B cell (primary cell): ENCODE results near the gene FAM184B. TPM values are rescaled to one million over a fixed set of nuclear protein-coding genes. Genes with fewer than 3 reads are reported as not detected.
"Not testable (repeated sequence)": the region's sequence is repeated elsewhere in the genome, so short reads cannot be mapped to it uniquely, and the experiment has no call there.

ENCODE experiments used
- ATAC-seq: fragments of 200-7000 bp; cut with Tn5 transposase; one replicate; pipeline ENCODE4 v1.10.0; 2021; ENCODE audit warnings: low read depth, mild to moderate bottlenecking, moderate number of reproducible peaks, moderate library complexity
- CTCF ChIA-PET: fragments of 350-600 bp; sonication (Branson Sonifier 250); formaldehyde crosslinking; loops from one replicate; lab custom pipeline; 2021; ENCODE audit warnings: antibody characterized with exemption, inconsistent platforms; lab: Charles Lee
- POLR2A ChIA-PET: fragments of 350-600 bp; sonication (Branson Sonifier 250); formaldehyde crosslinking; loops from one replicate; lab custom pipeline; 2021; ENCODE audit warnings: antibody characterized with exemption; lab: Charles Lee
- DNase-seq: peaks from one replicate; pipeline ENCODE4 v3.0.0; 2013
- H2AFZ ChIP-seq: 2 replicates; pipeline ENCODE4 v1.6.1; 2012; ENCODE audit warnings: mild to moderate bottlenecking, low read depth, low read length; ENCODE audit not compliant: insufficient read depth, poor library complexity, severe bottlenecking
- H3K27ac ChIP-seq, 2 donors: 1 replicate in 1 of 2; 2 replicates in 1 of 2; pipeline ENCODE4 v1.5.1; 2012 to 2013; ENCODE audit warnings: low read length in 2 of 2, mild to moderate bottlenecking in 2 of 2, moderate library complexity in 1 of 2
- H3K27me3 ChIP-seq, 4 experiments: fragments of 200-600 bp in 1 of 4; sonication (generic) in 1 of 4; replicated peaks in 1 of 4; 1 replicate in 2 of 4; 2 replicates in 2 of 4; pipeline versions ENCODE4 v1.6.1 to v1.7.0; 2013 to 2016; ENCODE audit warnings: low read length in 3 of 4, mild to moderate bottlenecking in 2 of 4, mixed read lengths in 1 of 4, moderate library complexity in 1 of 4; ENCODE audit not compliant: insufficient read depth in 4 of 4, control insufficient read depth in 3 of 4; ENCODE audit errors: control extremely low read depth in 1 of 4
- H3K36me3 ChIP-seq, 2 experiments: replicated peaks in 1 of 2; 1 replicate in 1 of 2; 2 replicates in 1 of 2; pipeline versions ENCODE4 v1.6.1 to v1.7.1; 2013; ENCODE audit warnings: low read length in 1 of 2; ENCODE audit not compliant: insufficient read depth in 2 of 2, control insufficient read depth in 1 of 2; ENCODE audit errors: control extremely low read depth in 1 of 2, extremely low read depth in 1 of 2
- H3K4me1 ChIP-seq, 2 donors: fragments of 200-600 bp in 1 of 2; sonication (generic) in 1 of 2; 1 replicate in 1 of 2; 2 replicates in 1 of 2; pipeline versions ENCODE4 v1.5.1 to v1.6.1; 2013 to 2017; ENCODE audit warnings: low read length in 2 of 2; ENCODE audit not compliant: control insufficient read depth in 2 of 2, insufficient read depth in 2 of 2
- H3K4me2 ChIP-seq: replicated peaks from 2 replicates; pipeline ENCODE3; 2012; ENCODE audit warnings: mild to moderate bottlenecking, low read depth, low read length; ENCODE audit not compliant: poor library complexity, severe bottlenecking
- H3K4me3 ChIP-seq, 5 experiments: fragments of 200-600 bp in 1 of 5; sonication (generic) in 1 of 5; 1 replicate in 3 of 5; 2 replicates in 2 of 5; pipeline versions ENCODE4 v1.5.1 to v1.7.0; 2011 to 2016; ENCODE audit warnings: low read length in 4 of 5, mild to moderate bottlenecking in 4 of 5, low read depth in 2 of 5, control low read depth in 1 of 5, moderate library complexity in 1 of 5; ENCODE audit not compliant: insufficient read depth in 1 of 5; ENCODE audit errors: control extremely low read depth in 1 of 5, extremely low read depth in 1 of 5
- H3K79me2 ChIP-seq: fragments of 200-600 bp; sonication (generic); one replicate; pipeline ENCODE4 v1.6.0; 2016; ENCODE audit warnings: low read length; ENCODE audit not compliant: control insufficient read depth, insufficient read depth
- H3K9ac ChIP-seq: fragments of 200-600 bp; sonication (generic); 2 replicates; pipeline ENCODE4 v1.6.1; 2017; ENCODE audit warnings: mild to moderate bottlenecking, low read length, moderate library complexity
- H3K9me3 ChIP-seq, 3 donors: one replicate each; pipeline versions ENCODE4 v1.6.1 to v1.7.1; 2013; ENCODE audit warnings: low read length in 2 of 3; ENCODE audit not compliant: control insufficient read depth in 2 of 3, insufficient read depth in 1 of 3; ENCODE audit errors: control extremely low read depth in 1 of 3
- H4K20me1 ChIP-seq: 2 replicates; pipeline ENCODE4 v1.6.0; 2012; ENCODE audit warnings: mild to moderate bottlenecking, low read length; ENCODE audit not compliant: insufficient read depth, control insufficient read depth, poor library complexity, severe bottlenecking
- H3K27ac Mint-ChIP-seq: one replicate; pipeline ENCODE4 v1.8.0; 2021; ENCODE audit warnings: mixed read lengths
- H3K27me3 Mint-ChIP-seq: one replicate; pipeline ENCODE4 v1.8.0; 2021; ENCODE audit warnings: mixed read lengths
- H3K4me1 Mint-ChIP-seq: one replicate; pipeline ENCODE4 v1.8.0; 2021; ENCODE audit warnings: mixed read lengths
- H3K4me3 Mint-ChIP-seq: one replicate; pipeline ENCODE4 v1.8.0; 2021; ENCODE audit warnings: mixed read lengths
- H3K9me3 Mint-ChIP-seq: one replicate; pipeline ENCODE4 v1.8.0; 2022; ENCODE audit warnings: mixed read lengths; ENCODE audit not compliant: insufficient read depth
- CTCF ChIP-seq: fragments of 200-600 bp; IDR thresholded peaks from one replicate; pipeline ENCODE4 v1.8.0; 2022; ENCODE audit warnings: antibody characterized with exemption, mild to moderate bottlenecking
- EZH2 ChIP-seq: IDR thresholded peaks from 2 replicates; pipeline ENCODE4 v1.6.1; 2012; ENCODE audit warnings: borderline replicate concordance, low read depth, mild to moderate bottlenecking, moderate library complexity, low read length; ENCODE audit not compliant: insufficient read depth, poor library complexity, severe bottlenecking
- WGBS: methylation state at CpG from one replicate; pipeline ENCODE4 v1.1.5; 2013; ENCODE audit warnings: missing lambda C conversion rate; ENCODE audit not compliant: insufficient coverage; 5-methylcytosine and 5-hydroxymethylcytosine counted together
- intact Hi-C: fragments of 100-400 bp; cut with micrococcal nuclease; formaldehyde crosslinking; loops from one replicate; pipeline ENCODE4 v1.10.0; 2022
- polyA plus RNA-seq: library from polyadenylated mRNA; depleted of rRNA; stranded (reverse); fragments of >200 nt; gene quantifications from 2 replicates; pipeline ENCODE4 v1.2.3, GENCODE V29; 2012
- total RNA-seq, 2 donors: library from RNA; stranded (reverse); fragments of 120-200 nt in 1 of 2; gene quantifications; 1 replicate in 1 of 2; 2 replicates in 1 of 2; pipeline versions ENCODE4 v1.2.3 to v1.2.4, GENCODE V29; 2013 to 2022

FAM184B gene
- total and polyA plus RNA-seq, 2 donors (not counting 1 experiment from before 2014, with no cell fraction given) = not detected

- Histone ChIP-seq H4K20me1 (no peaks in the 10 kb centered on the region), H3K27me3 (no peaks in the 10 kb centered on the region), H3K4me2 (no peak overlapping the region), H3K79me2 (no peaks in the 10 kb centered on the region), H3K9ac (no peak overlapping the region), H3K36me3 (no peaks in the 10 kb centered on the region), H3K4me1 (no peaks in the 10 kb centered on the region), H3K4me3 (no peak overlapping the region), H3K27ac (no peak overlapping the region), H3K9me3 (no peaks in the 10 kb centered on the region), H2AFZ (no peak overlapping the region)
- no peak overlapping the region for H3K4me3 Mint-ChIP-seq
- 80% methylated on average over 1 of the region's 5 CpGs for WGBS
- H3K4me1 Mint-ChIP-seq = no peaks in the 10 kb centered on the region
- no peaks in the 10 kb centered on the region for H3K9me3 Mint-ChIP-seq
- peaks cover 6% of the 10 kb centered on the region for H3K27me3 Mint-ChIP-seq
- POLR2A ChIA-PET = no interaction called here
- no peak overlapping the region for H3K27ac Mint-ChIP-seq
- intact Hi-C loops = no loop called here
- TF ChIP-seq CTCF (no peak), EZH2 (no peak)
- ATAC-seq (no peak), DNase-seq (no peak)
- CTCF ChIA-PET = no interaction called here
Observed at GRCh38 chr4:17712166-17712565, 69.3 kb downstream of the FAM184B start.

- H2AFZ ChIP-seq, H3K9ac ChIP-seq, H3K9me3 Mint-ChIP-seq, H3K9me3 ChIP-seq, H3K79me2 ChIP-seq, CTCF ChIA-PET, H3K4me2 ChIP-seq, H3K27ac ChIP-seq, H3K36me3 ChIP-seq, H3K4me1 ChIP-seq, H3K4me3 Mint-ChIP-seq, H4K20me1 ChIP-seq, POLR2A ChIA-PET, H3K4me3 ChIP-seq, H3K4me1 Mint-ChIP-seq, intact Hi-C loops, ATAC-seq, H3K27me3 Mint-ChIP-seq, H3K27ac Mint-ChIP-seq, H3K27me3 ChIP-seq, DNase-seq: not testable (repeated sequence)
- WGBS = 75% methylated on average over 2 of the region's 8 CpGs
Observed at GRCh38 chr4:17711206-17711605, 70.2 kb downstream of the FAM184B start.
